Smooth muscle cell of trachea (primary cell): Measurements from ENCODE around the gene RTTN. TPM values are rescaled to one million over a fixed set of nuclear protein-coding genes. Genes with fewer than 3 reads are reported as not detected.

Experiments
- total RNA-seq: library from RNA; depleted of rRNA; stranded (reverse); fragments of >200 nt; gene quantifications from 2 replicates; pipeline ENCODE4 v1.2.1, GENCODE V29; 2014

RTTN gene, protein sequence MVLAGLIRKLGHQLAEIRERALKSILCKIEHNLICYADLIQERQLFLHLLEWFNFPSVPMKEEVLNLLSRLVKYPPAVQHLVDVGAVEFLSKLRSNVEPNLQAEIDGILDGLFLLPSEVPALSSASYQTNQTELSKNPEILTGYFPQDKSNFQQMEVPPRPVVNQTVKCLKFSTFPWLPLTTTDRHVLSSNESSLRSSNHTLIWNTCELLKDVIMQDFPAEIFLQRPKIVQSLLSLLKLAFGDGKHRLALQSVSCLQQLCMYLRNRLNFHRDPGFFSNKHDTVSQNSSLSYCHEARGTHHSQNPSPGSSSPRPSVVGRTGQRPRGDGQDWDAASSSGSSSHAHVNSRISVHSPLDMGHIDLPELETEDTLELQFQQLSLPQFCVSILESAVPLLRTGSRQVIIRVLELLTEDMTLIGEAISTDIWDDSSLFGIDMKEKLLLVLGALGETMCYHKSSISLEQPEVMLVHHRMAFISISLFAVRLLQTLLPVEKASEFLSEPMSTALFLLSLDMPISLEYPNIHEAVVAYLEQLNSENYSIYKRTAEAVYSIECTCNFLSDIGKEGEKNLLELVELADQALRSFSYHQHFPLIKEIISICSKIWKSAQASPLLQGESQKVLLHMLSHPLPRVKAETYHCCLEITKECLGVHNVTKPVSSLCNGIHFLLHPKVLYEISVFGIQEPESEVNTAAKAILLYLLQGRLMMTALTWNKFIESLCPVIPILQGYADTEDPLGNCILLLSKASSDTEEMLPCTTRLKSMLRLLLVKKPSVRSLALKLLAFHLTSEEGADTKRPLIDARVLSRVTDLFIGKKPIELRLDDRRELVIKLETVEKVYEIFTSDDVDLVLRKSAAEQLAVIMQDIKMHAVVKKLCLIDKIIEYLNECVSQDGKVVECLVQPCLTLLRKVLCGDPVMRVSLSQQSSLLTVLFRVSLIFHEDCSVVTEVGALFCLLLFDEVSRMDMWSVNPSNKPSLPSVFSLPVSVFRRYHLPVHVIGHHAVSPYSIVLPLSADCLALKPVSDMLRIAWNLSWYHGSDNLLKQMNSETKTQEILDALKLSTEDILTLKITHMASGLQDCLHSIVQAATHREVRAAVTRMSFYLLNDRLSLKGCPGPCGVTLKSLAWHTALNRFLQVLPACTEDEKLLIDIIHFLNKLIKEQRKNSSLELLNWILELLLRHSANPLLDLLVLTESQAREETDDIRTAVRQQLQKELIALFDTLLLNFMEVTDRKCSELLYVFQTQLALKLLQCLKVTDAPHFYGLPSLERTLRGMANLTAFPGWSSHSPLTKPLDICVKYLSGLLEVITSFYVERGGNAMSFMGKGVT (N-terminal part only)
- 14.2 and 22.8 TPM in 2 replicates for total RNA-seq

DNA sequence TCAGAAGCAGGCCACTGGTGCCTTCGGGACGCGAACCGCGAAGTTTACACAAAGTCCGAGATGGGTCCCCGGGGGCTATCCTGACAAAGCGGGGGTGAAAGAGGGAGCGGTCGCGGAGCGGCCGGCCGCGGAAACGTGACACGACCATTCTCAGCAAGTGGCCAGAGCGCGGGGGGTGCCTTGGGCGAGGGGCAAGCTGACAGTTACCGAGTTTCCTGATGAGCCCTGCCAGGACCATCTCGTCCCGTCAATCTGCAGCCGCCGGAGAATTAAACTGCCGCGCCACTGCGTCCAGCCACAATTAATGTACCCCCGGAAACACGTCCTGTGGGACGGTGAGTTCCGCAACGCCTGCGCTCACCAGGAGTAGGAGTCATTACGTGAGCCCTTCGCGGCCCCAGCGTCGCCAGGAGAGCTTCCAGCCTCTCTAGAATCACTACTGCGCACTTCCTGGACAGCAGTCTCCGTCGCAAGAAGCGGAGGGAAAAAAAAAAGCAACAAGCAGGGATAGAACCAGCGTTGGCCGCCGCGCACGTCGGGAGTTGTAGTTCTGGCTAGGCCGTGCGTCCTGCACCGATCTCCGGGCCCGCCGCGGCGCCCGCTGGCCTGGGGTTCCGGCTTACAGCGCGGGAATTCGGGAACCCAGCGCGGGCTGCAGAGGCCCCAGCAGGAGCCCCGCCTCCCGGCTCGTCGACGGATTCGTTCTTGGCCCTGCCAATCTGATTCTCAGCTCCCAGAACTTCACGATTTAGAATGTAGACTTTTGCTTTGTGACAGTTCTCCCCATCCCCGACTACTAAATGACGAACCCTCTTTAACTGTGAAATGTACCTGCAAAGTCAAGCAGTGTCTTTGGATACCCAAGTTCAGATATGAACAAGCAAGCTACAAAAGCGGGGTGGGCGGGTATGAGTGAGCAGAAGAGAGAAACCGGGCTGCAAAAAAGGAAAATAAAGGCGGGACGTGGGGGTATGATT lies at the start of gene RTTN:
TSS of gene RTTN (minus strand) at position 267 of the 977 bp plus-strand sequence. CDS start at position 238, 29 bp downstream.

Other genes starting within 250 kb of the RTTN start
- gene SOCS6, start 83.4 kb upstream of the RTTN start, total RNA-seq = 31.0 and 37.9 TPM in 2 replicates